DMS 273 (cell line): Measurements from ENCODE around the gene PAX5.
"Not testable (repeated sequence)": the region's sequence is repeated elsewhere in the genome, so short reads cannot be mapped to it uniquely, and the experiment has no call there.

ENCODE experiments used
- DNase-seq: peaks from one replicate; lab custom pipeline; 2025; ENCODE audit not compliant: unreplicated experiment; lab: John Stamatoyannopoulos, UW

Gene PAX5

GRCh38 chr9:36882594-36882993 is 151.5 kb downstream of the PAX5 start:
- no peak for DNase-seq

- no peak for DNase-seq
Measured at GRCh38 chr9:36881743-36882441, 152.2 kb downstream of the PAX5 start.

- no peak for DNase-seq
Measured at GRCh38 chr9:36881316-36881715, 152.8 kb downstream of the PAX5 start.

- DNase-seq, result no peak
Measured at GRCh38 chr9:36880075-36880474, 154.0 kb downstream of the PAX5 start.

GRCh38 chr9:36878986-36879982 is 154.8 kb downstream of the PAX5 start:
- DNase-seq, result peak; percentile 13

GRCh38 chr9:36877239-36877638 is 156.8 kb downstream of the PAX5 start:
- DNase-seq, result no peak

GRCh38 chr9:36876056-36876455 is 158.0 kb downstream of the PAX5 start:
- DNase-seq, result no peak

GRCh38 chr9:36874921-36875320 is 159.1 kb downstream of the PAX5 start:
- DNase-seq, result no peak

GRCh38 chr9:36874261-36874660 is 159.8 kb downstream of the PAX5 start:
- no peak for DNase-seq

GRCh38 chr9:36873247-36873875 is 160.7 kb downstream of the PAX5 start:
- DNase-seq, result peak; percentile 78

GRCh38 chr9:36872641-36873040 is 161.4 kb downstream of the PAX5 start:
- no peak for DNase-seq

GRCh38 chr9:36871606-36872005 is 162.5 kb downstream of the PAX5 start:
- no peak for DNase-seq

GRCh38 chr9:36870960-36871359 is 163.1 kb downstream of the PAX5 start:
- peak; percentile 86 for DNase-seq

GRCh38 chr9:36869605-36870004 is 164.5 kb downstream of the PAX5 start:
- not testable (repeated sequence) for DNase-seq

- no peak for DNase-seq
Measured at GRCh38 chr9:36868586-36869282, 165.3 kb downstream of the PAX5 start.

GRCh38 chr9:36867672-36868471 is 166.2 kb downstream of the PAX5 start:
- DNase-seq, result no peak

- no peak for DNase-seq
Measured at GRCh38 chr9:36867241-36867640, 166.8 kb downstream of the PAX5 start.

- DNase-seq, result peak; percentile 25
Measured at GRCh38 chr9:36866840-36867239, 167.2 kb downstream of the PAX5 start.

- DNase-seq, result no peak
Measured at GRCh38 chr9:36865731-36866635, 168.1 kb downstream of the PAX5 start.
